Endodermal cell (in vitro differentiated cells): Measurements from ENCODE around the gene SRGN. TPM values are rescaled to one million over a fixed set of nuclear protein-coding genes. Genes with fewer than 3 reads are reported as not detected.

Experiments
- DNase-seq: peaks from one replicate; pipeline ENCODE4 v3.0.0-alpha.2; 2017
- H3K27ac ChIP-seq: 2 replicates; pipeline ENCODE4 v1.5.1; 2013; ENCODE audit warnings: mild to moderate bottlenecking, low read depth, low read length, moderate library complexity
- H3K27me3 ChIP-seq: 2 replicates; pipeline ENCODE4 v1.6.1; 2013; ENCODE audit warnings: mild to moderate bottlenecking, low read length, moderate library complexity; ENCODE audit not compliant: insufficient read depth, control insufficient read depth, poor library complexity, severe bottlenecking
- H3K36me3 ChIP-seq: 2 replicates; pipeline ENCODE4 v1.7.0; 2013; ENCODE audit warnings: mild to moderate bottlenecking, low read length, moderate library complexity; ENCODE audit not compliant: control insufficient read depth, insufficient read depth
- H3K4me1 ChIP-seq: one replicate; pipeline ENCODE4 v1.7.0; 2013; ENCODE audit warnings: low read length; ENCODE audit not compliant: control insufficient read depth, insufficient read depth
- H3K4me3 ChIP-seq: 2 replicates; pipeline ENCODE4 v1.5.1; 2013; ENCODE audit warnings: mild to moderate bottlenecking, low read length, moderate library complexity
- H3K9ac ChIP-seq: 2 replicates; pipeline ENCODE4 v1.6.1; 2013; ENCODE audit warnings: mild to moderate bottlenecking, low read length, moderate library complexity; ENCODE audit not compliant: poor library complexity, severe bottlenecking; ENCODE audit errors: extremely low read depth
- H3K9me3 ChIP-seq: 2 replicates; pipeline ENCODE4 v1.6.1; 2013; ENCODE audit warnings: mild to moderate bottlenecking, low read length, moderate library complexity; ENCODE audit not compliant: control insufficient read depth
- H3K27ac Mint-ChIP-seq: 2 replicates; pipeline ENCODE4 v1.8.0; 2020; ENCODE audit warnings: mixed read lengths
- H3K27me3 Mint-ChIP-seq: 2 replicates; pipeline ENCODE4 v1.8.0; 2021; ENCODE audit warnings: mild to moderate bottlenecking, mixed read lengths; ENCODE audit not compliant: insufficient read depth
- H3K36me3 Mint-ChIP-seq: 2 replicates; pipeline ENCODE4 v1.8.0; 2020; ENCODE audit warnings: low read depth, mixed read lengths
- H3K4me1 Mint-ChIP-seq: 2 replicates; pipeline ENCODE4 v1.8.0; 2020; ENCODE audit warnings: mixed read lengths
- H3K4me3 Mint-ChIP-seq: 2 replicates; pipeline ENCODE4 v1.8.0; 2020; ENCODE audit warnings: mild to moderate bottlenecking, moderate library complexity, mixed read lengths
- H3K9me3 Mint-ChIP-seq: 2 replicates; pipeline ENCODE4 v1.8.0; 2020; ENCODE audit warnings: mild to moderate bottlenecking, mixed read lengths
- WGBS, 2 experiments: methylation state at CpG; one replicate each; pipeline versions ENCODE4 v1.1.5 to v1.1.7; 2013; ENCODE audit warnings: missing lambda C conversion rate in 2 of 2, mixed read lengths in 1 of 2; ENCODE audit not compliant: insufficient coverage in 1 of 2, insufficient read length in 1 of 2; 5-methylcytosine and 5-hydroxymethylcytosine counted together
- total RNA-seq, 2 donors: library from RNA; stranded (reverse); fragmentation: NEBNext Ultra II Directional in 1 of 2; extraction: Animal tissue kit (Norgen Biotek cat#: 25700) in 1 of 2; gene quantifications; 2 replicates in 1 of 2; 3 replicates in 1 of 2; pipeline ENCODE4 v1.2.1, GENCODE V29; 2021
- TF ChIP-seq, protein P1 (sequence below): fragments of 200-600 bp; sonication (generic); conservative IDR thresholded peaks from 2 replicates; pipeline ENCODE4 v1.5.0; 2021; ENCODE audit warnings: antibody characterized with exemption, mild to moderate bottlenecking

Gene SRGN
- total RNA-seq, 2 donors from 2014 or later, result not detected

DNA sequence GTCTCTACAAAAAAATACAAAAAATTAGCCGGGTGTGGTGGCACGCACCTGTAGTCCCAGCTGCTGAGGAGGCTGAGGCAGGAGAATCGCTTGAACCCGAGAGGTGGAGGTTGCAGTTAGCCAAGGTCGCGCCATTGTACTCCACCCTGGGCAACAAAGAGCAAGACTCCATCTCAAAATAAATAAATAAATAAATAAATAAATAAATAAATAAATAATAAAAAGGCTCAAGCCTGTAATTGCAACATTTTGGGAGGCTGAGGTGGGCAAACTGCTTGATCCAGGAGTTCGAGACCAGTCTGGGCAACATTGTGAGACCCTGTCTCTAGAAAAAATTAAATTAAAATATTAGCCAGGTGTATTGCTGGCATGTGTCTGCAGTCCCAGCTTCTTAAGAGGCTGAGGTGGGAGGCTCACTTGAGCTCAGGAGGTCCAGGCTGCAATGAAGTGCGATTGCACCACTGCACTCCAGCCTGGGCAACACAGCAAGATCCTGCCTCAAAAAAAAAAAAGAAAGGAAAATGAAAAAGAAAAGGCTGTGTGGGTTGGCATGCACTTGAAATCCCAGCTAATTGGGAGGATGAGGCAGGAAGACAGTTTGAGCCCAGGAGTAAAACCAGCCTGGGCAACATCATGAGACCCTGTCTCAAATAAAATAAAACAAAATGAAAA, 27.6 kb upstream of the SRGN start:
- H3K9me3 ChIP-seq, result no peaks in the 10 kb centered on the region
- Mint-ChIP-seq H3K9me3 (no peaks in the 10 kb centered on the region), H3K27me3 (peaks cover 4% of the 10 kb centered on the region), H3K36me3 (no peaks in the 10 kb centered on the region), H3K4me3 (no peak overlapping the region), H3K4me1 (peaks cover 10% of the 10 kb centered on the region), H3K27ac (no peak overlapping the region)
- H3K27ac ChIP-seq, result no peak overlapping the region
- H3K9ac ChIP-seq, result no peak overlapping the region
- DNase-seq, result no peak
- no peak overlapping the region for H3K4me3 ChIP-seq
- 90 to 94% methylated on average over 5 to 8 of the region's 8 CpGs for WGBS, 2 experiments
- peaks cover 16% of the 10 kb centered on the region for H3K27me3 ChIP-seq
- H3K36me3 ChIP-seq, result no peaks in the 10 kb centered on the region
- H3K4me1 ChIP-seq, result no peaks in the 10 kb centered on the region
- TF ChIP-seq, protein P1, sequence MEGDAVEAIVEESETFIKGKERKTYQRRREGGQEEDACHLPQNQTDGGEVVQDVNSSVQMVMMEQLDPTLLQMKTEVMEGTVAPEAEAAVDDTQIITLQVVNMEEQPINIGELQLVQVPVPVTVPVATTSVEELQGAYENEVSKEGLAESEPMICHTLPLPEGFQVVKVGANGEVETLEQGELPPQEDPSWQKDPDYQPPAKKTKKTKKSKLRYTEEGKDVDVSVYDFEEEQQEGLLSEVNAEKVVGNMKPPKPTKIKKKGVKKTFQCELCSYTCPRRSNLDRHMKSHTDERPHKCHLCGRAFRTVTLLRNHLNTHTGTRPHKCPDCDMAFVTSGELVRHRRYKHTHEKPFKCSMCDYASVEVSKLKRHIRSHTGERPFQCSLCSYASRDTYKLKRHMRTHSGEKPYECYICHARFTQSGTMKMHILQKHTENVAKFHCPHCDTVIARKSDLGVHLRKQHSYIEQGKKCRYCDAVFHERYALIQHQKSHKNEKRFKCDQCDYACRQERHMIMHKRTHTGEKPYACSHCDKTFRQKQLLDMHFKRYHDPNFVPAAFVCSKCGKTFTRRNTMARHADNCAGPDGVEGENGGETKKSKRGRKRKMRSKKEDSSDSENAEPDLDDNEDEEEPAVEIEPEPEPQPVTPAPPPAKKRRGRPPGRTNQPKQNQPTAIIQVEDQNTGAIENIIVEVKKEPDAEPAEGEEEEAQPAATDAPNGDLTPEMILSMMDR, result no peak

DNA sequence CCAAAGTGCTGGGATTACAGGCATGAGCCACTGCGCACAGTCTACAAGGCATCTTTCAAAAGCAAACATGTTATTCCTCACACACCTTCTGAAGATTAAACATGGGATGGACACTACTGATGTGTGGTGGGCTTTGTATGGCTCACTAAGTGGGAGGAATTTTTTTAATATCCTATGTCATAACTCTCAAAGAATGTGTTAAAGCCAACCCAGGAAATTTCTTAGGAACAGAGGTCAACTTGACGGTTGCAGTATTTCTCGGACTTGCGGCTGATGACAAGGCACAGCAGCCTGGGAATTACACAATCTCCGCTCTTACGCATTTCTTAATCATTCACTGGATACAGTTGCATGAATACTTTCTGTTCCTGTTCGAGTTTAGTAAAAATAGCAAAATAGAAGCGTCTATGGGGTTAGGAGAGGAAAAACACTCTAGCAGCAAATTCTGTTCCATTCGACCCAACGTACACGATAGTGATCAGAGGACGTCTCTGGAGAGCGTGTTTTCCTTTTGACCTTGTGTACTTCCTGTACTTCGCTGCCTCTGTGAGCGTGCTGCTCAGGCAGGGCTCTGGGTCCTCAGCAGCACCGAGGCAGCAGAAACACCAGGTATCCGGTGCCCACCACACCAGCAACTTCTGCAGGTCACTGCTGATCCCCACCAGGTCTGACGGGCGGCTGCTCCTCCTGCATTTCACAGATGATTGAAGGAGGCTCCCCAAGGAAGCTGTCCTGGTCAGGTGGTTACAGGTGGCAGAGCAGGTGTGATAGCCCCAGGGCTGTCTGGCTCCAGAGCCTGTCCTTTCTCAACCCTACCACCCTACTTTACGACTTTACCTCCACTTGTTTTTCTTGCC, 26.4 kb upstream of the SRGN start:
- no peak overlapping the region for H3K4me3 Mint-ChIP-seq
- peaks cover 16% of the 10 kb centered on the region for H3K27me3 ChIP-seq
- H3K4me1 Mint-ChIP-seq, result peaks cover 10% of the 10 kb centered on the region
- H3K9me3 ChIP-seq, result no peaks in the 10 kb centered on the region
- TF ChIP-seq, protein P1, result no peak
- no peaks in the 10 kb centered on the region for H3K36me3 Mint-ChIP-seq
- H3K27me3 Mint-ChIP-seq, result peaks cover 8% of the 10 kb centered on the region
- DNase-seq, result no peak
- no peak overlapping the region for H3K9ac ChIP-seq
- H3K4me3 ChIP-seq, result no peak overlapping the region
- WGBS, 2 experiments, result 87 to 94% methylated on average over 14 to 20 of the region's 20 CpGs
- no peaks in the 10 kb centered on the region for H3K9me3 Mint-ChIP-seq
- no peaks in the 10 kb centered on the region for H3K4me1 ChIP-seq
- H3K27ac ChIP-seq, result no peak overlapping the region
- H3K36me3 ChIP-seq, result no peaks in the 10 kb centered on the region
- H3K27ac Mint-ChIP-seq, result no peak overlapping the region

DNA sequence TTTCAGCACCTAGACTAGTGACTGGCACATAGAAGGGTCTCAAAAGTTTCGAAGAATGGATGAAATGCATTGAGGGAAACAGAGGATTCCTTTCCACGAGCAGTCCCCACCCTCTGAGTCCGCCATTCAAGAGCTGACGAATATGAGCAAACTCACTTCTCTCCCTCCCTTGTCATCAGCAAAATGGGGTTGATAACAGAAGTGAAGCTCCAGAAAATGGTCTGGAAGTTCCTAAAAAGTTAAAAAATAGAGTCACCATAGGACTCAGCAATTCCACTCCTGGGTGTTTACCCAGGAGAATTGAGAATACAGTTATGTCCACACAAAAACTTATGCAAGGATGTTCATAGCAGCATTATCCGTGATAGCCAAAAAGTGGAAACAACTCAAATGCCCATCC, 25.0 kb upstream of the SRGN start:
- H3K36me3 Mint-ChIP-seq, result no peaks in the 10 kb centered on the region
- H3K9me3 Mint-ChIP-seq, result no peaks in the 10 kb centered on the region
- peaks cover 8% of the 10 kb centered on the region for H3K27me3 Mint-ChIP-seq
- H3K4me3 Mint-ChIP-seq, result no peak overlapping the region
- H3K4me1 ChIP-seq, result no peaks in the 10 kb centered on the region
- TF ChIP-seq, protein P1, result no peak
- H3K4me1 Mint-ChIP-seq, result no peaks in the 10 kb centered on the region
- no peaks in the 10 kb centered on the region for H3K36me3 ChIP-seq
- peaks cover 16% of the 10 kb centered on the region for H3K27me3 ChIP-seq
- no peak for DNase-seq
- H3K4me3 ChIP-seq, result no peak overlapping the region
- no peak overlapping the region for H3K9ac ChIP-seq
- H3K27ac ChIP-seq, result no peak overlapping the region
- no peak overlapping the region for H3K27ac Mint-ChIP-seq
- H3K9me3 ChIP-seq, result no peaks in the 10 kb centered on the region
- WGBS, 2 experiments, result 90 to 94% methylated on average over 2 to 5 of the region's 5 CpGs
